Measurements from ENCODE around the gene NXN. TPM values are rescaled to one million over a fixed set of nuclear protein-coding genes. Genes with fewer than 3 reads are reported as not detected.

The NXN gene
- total and polyA plus RNA-seq, 2 donors (not counting 1 experiment from before 2014, with no cell fraction given), result 0.04 to 0.17 TPM

GRCh38 chr17:811051-811784 lies 168.4 kb downstream of the NXN start:
- ATAC-seq (ENCODE audit: low read depth) (no peak), DNase-seq (no peak)
- WGBS (ENCODE audit: insufficient coverage), result 81% methylated on average over 28 of the region's 29 CpGs
- Histone ChIP-seq H3K9me3 (ENCODE audit: control extremely low read depth in 1 of 3, control insufficient read depth in 2 of 3, insufficient read depth in 1 of 3, low read length in 2 of 3) (peaks cover 0 to 3% (median 0%) of the 10 kb centered on the region in 3 donors), H3K4me2 (replicated peaks; ENCODE audit: low read depth, low read length, poor library complexity, severe bottlenecking) (no peak overlapping the region), H4K20me1 (ENCODE audit: control insufficient read depth, insufficient read depth, low read length, poor library complexity, severe bottlenecking) (no peaks in the 10 kb centered on the region), H3K4me1 (ENCODE audit: control insufficient read depth in 2 of 2, insufficient read depth in 2 of 2, low read length in 2 of 2) (no peaks in the 10 kb centered on the region), H3K79me2 (ENCODE audit: control insufficient read depth, insufficient read depth, low read length) (no peaks in the 10 kb centered on the region), H2AFZ (ENCODE audit: insufficient read depth, low read depth, low read length, poor library complexity, severe bottlenecking) (no peak overlapping the region), H3K9ac (ENCODE audit: low read length) (no peak overlapping the region), H3K36me3 (replicated peaks in 1 of 2; ENCODE audit: control extremely low read depth in 1 of 2, control insufficient read depth in 1 of 2, extremely low read depth in 1 of 2, insufficient read depth in 2 of 2, low read length in 1 of 2) (no peaks in the 10 kb centered on the region), H3K27me3 (replicated peaks in 1 of 4; ENCODE audit: control extremely low read depth in 1 of 4, control insufficient read depth in 3 of 4, insufficient read depth in 4 of 4, low read length in 3 of 4) (peaks cover 0 to 2% (median 0%) of the 10 kb centered on the region in 4 experiments), H3K27ac (ENCODE audit: low read length in 2 of 2) (no peak overlapping the region), H3K4me3 (ENCODE audit: control extremely low read depth in 1 of 5, extremely low read depth in 1 of 5, insufficient read depth in 1 of 5, low read depth in 2 of 5, low read length in 4 of 5) (no peak overlapping the region)
- ChIA-PET POLR2A (no interaction called here), CTCF (no interaction called here)
- TF ChIP-seq EZH2 (IDR thresholded peaks at IDR 0.05; ENCODE audit: borderline replicate concordance, insufficient read depth, low read depth, low read length, poor library complexity, severe bottlenecking), result no peak
- no peak for TF ChIP-seq CTCF (IDR thresholded peaks at IDR 0.05)
- H3K9me3 Mint-ChIP-seq (ENCODE audit: insufficient read depth), result no peaks in the 10 kb centered on the region
- intact Hi-C loops (cut with micrococcal nuclease), result no loop called here
- H3K27ac Mint-ChIP-seq, result no peak overlapping the region
- H3K4me3 Mint-ChIP-seq, result no peak overlapping the region
- no peaks in the 10 kb centered on the region for H3K27me3 Mint-ChIP-seq
- no peaks in the 10 kb centered on the region for H3K4me1 Mint-ChIP-seq

GRCh38 chr17:807523-808294 lies 171.9 kb downstream of the NXN start:
- no peaks in the 10 kb centered on the region for H4K20me1 ChIP-seq (ENCODE audit: control insufficient read depth, insufficient read depth, low read length, poor library complexity, severe bottlenecking)
- DNase-seq (no peak), ATAC-seq (ENCODE audit: low read depth) (no peak)
- 86% methylated on average over 28 of the region's 28 CpGs for WGBS (ENCODE audit: insufficient coverage)
- H3K27ac ChIP-seq (ENCODE audit: low read length in 2 of 2), result no peak overlapping the region
- H3K9me3 ChIP-seq (ENCODE audit: control extremely low read depth in 1 of 3, control insufficient read depth in 2 of 3, insufficient read depth in 1 of 3, low read length in 2 of 3), result peaks cover 0 to 3% (median 0%) of the 10 kb centered on the region in 3 donors
- H3K4me3 Mint-ChIP-seq, result no peak overlapping the region
- POLR2A ChIA-PET, result no interaction called here
- no peak for TF ChIP-seq EZH2 (IDR thresholded peaks at IDR 0.05; ENCODE audit: borderline replicate concordance, insufficient read depth, low read depth, low read length, poor library complexity, severe bottlenecking)
- no peak for TF ChIP-seq CTCF (IDR thresholded peaks at IDR 0.05)
- H3K9me3 Mint-ChIP-seq (ENCODE audit: insufficient read depth), result no peaks in the 10 kb centered on the region
- H3K36me3 ChIP-seq (replicated peaks in 1 of 2; ENCODE audit: control extremely low read depth in 1 of 2, control insufficient read depth in 1 of 2, extremely low read depth in 1 of 2, insufficient read depth in 2 of 2, low read length in 1 of 2), result no peaks in the 10 kb centered on the region
- CTCF ChIA-PET, result no interaction called here
- intact Hi-C loops (cut with micrococcal nuclease), result no loop called here
- H3K4me2 ChIP-seq (replicated peaks; ENCODE audit: low read depth, low read length, poor library complexity, severe bottlenecking), result no peak overlapping the region
- H3K9ac ChIP-seq (ENCODE audit: low read length), result no peak overlapping the region
- H3K4me1 ChIP-seq (ENCODE audit: control insufficient read depth in 2 of 2, insufficient read depth in 2 of 2, low read length in 2 of 2), result no peaks in the 10 kb centered on the region
- peaks cover 0 to 2% (median 0%) of the 10 kb centered on the region in 4 experiments for H3K27me3 ChIP-seq (replicated peaks in 1 of 4; ENCODE audit: control extremely low read depth in 1 of 4, control insufficient read depth in 3 of 4, insufficient read depth in 4 of 4, low read length in 3 of 4)
- no peaks in the 10 kb centered on the region for H3K27me3 Mint-ChIP-seq
- no peak overlapping the region for H3K27ac Mint-ChIP-seq
- no peak overlapping the region for H3K4me3 ChIP-seq (ENCODE audit: control extremely low read depth in 1 of 5, extremely low read depth in 1 of 5, insufficient read depth in 1 of 5, low read depth in 2 of 5, low read length in 4 of 5)
- H3K79me2 ChIP-seq (ENCODE audit: control insufficient read depth, insufficient read depth, low read length), result no peaks in the 10 kb centered on the region
- H3K4me1 Mint-ChIP-seq, result no peaks in the 10 kb centered on the region
- no peak overlapping the region for H2AFZ ChIP-seq (ENCODE audit: insufficient read depth, low read depth, low read length, poor library complexity, severe bottlenecking)

All from B cell (primary cell).